Epithelial cell of esophagus (primary cell): Measurements from ENCODE around the gene CYP11A1.

ENCODE experiments used
- DNase-seq: peaks from one replicate; pipeline ENCODE4 v3.0.0; 2010; ENCODE audit warnings: low read depth
- H3K4me3 ChIP-seq: 2 replicates; pipeline ENCODE4 v1.5.1; 2011; ENCODE audit warnings: mild to moderate bottlenecking, low read length, control low read depth
- CTCF ChIP-seq: IDR thresholded peaks from 2 replicates; pipeline ENCODE4 v1.5.1; 2011; ENCODE audit warnings: low read depth, mild to moderate bottlenecking, low read length, control low read depth, inconsistent platforms; ENCODE audit not compliant: insufficient read depth; ENCODE audit errors: missing control alignments

Gene CYP11A1

GRCh38 chr15:74290645-74291044, 76.8 kb downstream of the CYP11A1 start:
- DNase-seq = no peak
- TF ChIP-seq CTCF = no peak
- no peak overlapping the region for H3K4me3 ChIP-seq

- no peak for DNase-seq
- no peak overlapping the region for H3K4me3 ChIP-seq
- no peak for TF ChIP-seq CTCF
These were observed 77.8 kb downstream of the CYP11A1 start for GRCh38 chr15:74289671-74290070.
